ENCODE results near the gene BRD2. TPM values are rescaled to one million over a fixed set of nuclear protein-coding genes. Genes with fewer than 3 reads are reported as not detected.

Gene BRD2
- total and polyA plus RNA-seq, 9 of the 15 experiments (the other 6 are each of a cell fraction or from before 2014, with no cell fraction given) = 19.0 to 252 (median 181) TPM

DNA sequence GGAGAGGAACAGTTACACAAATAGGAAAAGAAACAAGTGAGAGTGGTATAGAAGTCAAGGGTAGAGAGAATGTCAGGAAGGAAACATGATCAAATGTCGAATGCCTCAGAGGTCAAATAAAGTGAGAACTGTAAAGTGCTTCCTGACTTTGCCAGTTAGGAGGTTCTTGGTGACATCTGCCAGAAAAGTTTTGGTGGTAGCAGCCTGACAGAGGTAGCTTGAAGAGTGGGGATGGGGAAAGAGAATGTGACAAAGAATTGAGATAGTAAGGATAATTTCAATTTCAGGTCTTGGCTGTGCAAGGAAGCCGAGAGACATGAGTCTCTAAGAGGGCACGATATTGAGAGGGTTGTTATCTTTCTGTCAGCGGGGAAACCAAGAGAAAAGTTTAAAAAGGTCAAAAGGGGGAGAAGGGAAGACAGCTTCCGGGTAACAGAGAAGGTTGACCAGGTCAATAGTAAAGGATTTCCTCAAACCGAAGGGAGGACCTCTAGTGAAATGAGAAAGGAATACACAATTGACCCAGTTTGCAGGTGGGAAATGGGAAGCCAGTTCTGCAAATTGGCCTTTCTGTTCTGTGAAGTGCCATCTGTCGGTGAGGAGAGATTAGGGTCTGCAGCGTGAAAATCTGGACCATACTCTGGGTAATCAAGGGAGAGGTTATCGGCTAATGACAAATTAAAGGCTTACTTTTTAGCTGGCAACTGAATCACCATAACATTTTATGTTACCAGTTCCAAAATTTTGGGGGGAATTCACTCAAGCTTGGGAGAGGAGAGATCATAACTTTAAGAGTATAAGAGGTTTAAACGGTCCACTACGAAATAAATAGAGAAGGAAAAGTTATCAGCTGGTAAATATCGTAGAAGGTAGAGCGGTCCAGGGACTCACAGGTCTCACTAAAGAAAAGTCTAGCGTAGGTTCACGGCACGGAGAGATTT, 973 bp upstream of the BRD2 start (continued):
- TF ChIP-seq TAF9B (IDR thresholded peaks at IDR 0.05; ENCODE audit: partially characterized antibody) (no peak), KHSRP (IDR thresholded peaks at IDR 0.05) (no peak; the same call in 1 of the 2 replicates), HDGF (IDR thresholded peaks at IDR 0.05) (peak; percentile 77; the same call in 1 of the 2 replicates), CBX3 (IDR thresholded peaks at IDR 0.05; ENCODE audit: borderline replicate concordance in 1 of 2, low read length in 2 of 2) (no peak), SIX5 (IDR thresholded peaks at IDR 0.05; ENCODE audit: borderline replicate concordance in 1 of 2, insufficient read depth in 1 of 2, low read depth in 1 of 2, low read length in 2 of 2) (no peak), SUPT5H (IDR thresholded peaks at IDR 0.05) (0 out of 2 replicates have a peak, but pooled peaks have one; percentile 32), TARDBP (IDR thresholded peaks at IDR 0.05) (0 out of 2 replicates have a peak, but pooled peaks have one; percentile 16), ZNF830 (CRISPR knock-in tag; IDR thresholded peaks at IDR 0.05) (0 out of 2 replicates have a peak, but pooled peaks have one; percentile 15), ZNF764 (CRISPR knock-in tag; IDR thresholded peaks at IDR 0.05; ENCODE audit: low read depth) (no peak), RBM25 (IDR thresholded peaks at IDR 0.05; ENCODE audit: low read depth, low read length, severe bottlenecking) (no peak), TOE1 (IDR thresholded peaks at IDR 0.05; ENCODE audit: borderline replicate concordance) (peak; percentile 4; the same call in 1 of the 2 replicates), TOE1 (CRISPR knock-in tag; IDR thresholded peaks at IDR 0.05; ENCODE audit: borderline replicate concordance, low read depth) (no peak), ZNF263 (CRISPR knock-in tag; IDR thresholded peaks at IDR 0.05; ENCODE audit: borderline replicate concordance) (no peak), PML (IDR thresholded peaks at IDR 0.05; ENCODE audit: low read length) (0 out of 2 replicates have a peak, but pooled peaks have one; percentile 2), ZNF668 (CRISPR knock-in tag; IDR thresholded peaks at IDR 0.05) (0 out of 2 replicates have a peak, but pooled peaks have one; percentile 55)
- TF ChIP-seq, protein P1, sequence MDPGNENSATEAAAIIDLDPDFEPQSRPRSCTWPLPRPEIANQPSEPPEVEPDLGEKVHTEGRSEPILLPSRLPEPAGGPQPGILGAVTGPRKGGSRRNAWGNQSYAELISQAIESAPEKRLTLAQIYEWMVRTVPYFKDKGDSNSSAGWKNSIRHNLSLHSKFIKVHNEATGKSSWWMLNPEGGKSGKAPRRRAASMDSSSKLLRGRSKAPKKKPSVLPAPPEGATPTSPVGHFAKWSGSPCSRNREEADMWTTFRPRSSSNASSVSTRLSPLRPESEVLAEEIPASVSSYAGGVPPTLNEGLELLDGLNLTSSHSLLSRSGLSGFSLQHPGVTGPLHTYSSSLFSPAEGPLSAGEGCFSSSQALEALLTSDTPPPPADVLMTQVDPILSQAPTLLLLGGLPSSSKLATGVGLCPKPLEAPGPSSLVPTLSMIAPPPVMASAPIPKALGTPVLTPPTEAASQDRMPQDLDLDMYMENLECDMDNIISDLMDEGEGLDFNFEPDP (CRISPR knock-in tag; IDR thresholded peaks at IDR 0.05) = no peak
- TF ChIP-seq, protein P2, sequence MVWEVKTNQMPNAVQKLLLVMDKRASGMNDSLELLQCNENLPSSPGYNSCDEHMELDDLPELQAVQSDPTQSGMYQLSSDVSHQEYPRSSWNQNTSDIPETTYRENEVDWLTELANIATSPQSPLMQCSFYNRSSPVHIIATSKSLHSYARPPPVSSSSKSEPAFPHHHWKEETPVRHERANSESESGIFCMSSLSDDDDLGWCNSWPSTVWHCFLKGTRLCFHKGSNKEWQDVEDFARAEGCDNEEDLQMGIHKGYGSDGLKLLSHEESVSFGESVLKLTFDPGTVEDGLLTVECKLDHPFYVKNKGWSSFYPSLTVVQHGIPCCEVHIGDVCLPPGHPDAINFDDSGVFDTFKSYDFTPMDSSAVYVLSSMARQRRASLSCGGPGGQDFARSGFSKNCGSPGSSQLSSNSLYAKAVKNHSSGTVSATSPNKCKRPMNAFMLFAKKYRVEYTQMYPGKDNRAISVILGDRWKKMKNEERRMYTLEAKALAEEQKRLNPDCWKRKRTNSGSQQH (CRISPR knock-in tag; IDR thresholded peaks at IDR 0.05) = 0 out of 2 replicates have a peak, but pooled peaks have one; percentile 5
- TF ChIP-seq, protein P3, sequence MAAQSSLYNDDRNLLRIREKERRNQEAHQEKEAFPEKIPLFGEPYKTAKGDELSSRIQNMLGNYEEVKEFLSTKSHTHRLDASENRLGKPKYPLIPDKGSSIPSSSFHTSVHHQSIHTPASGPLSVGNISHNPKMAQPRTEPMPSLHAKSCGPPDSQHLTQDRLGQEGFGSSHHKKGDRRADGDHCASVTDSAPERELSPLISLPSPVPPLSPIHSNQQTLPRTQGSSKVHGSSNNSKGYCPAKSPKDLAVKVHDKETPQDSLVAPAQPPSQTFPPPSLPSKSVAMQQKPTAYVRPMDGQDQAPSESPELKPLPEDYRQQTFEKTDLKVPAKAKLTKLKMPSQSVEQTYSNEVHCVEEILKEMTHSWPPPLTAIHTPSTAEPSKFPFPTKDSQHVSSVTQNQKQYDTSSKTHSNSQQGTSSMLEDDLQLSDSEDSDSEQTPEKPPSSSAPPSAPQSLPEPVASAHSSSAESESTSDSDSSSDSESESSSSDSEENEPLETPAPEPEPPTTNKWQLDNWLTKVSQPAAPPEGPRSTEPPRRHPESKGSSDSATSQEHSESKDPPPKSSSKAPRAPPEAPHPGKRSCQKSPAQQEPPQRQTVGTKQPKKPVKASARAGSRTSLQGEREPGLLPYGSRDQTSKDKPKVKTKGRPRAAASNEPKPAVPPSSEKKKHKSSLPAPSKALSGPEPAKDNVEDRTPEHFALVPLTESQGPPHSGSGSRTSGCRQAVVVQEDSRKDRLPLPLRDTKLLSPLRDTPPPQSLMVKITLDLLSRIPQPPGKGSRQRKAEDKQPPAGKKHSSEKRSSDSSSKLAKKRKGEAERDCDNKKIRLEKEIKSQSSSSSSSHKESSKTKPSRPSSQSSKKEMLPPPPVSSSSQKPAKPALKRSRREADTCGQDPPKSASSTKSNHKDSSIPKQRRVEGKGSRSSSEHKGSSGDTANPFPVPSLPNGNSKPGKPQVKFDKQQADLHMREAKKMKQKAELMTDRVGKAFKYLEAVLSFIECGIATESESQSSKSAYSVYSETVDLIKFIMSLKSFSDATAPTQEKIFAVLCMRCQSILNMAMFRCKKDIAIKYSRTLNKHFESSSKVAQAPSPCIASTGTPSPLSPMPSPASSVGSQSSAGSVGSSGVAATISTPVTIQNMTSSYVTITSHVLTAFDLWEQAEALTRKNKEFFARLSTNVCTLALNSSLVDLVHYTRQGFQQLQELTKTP (IDR thresholded peaks at IDR 0.05; ENCODE audit: low read depth in 1 of 2, partially characterized antibody in 2 of 2) = peak in 1 of 2 experiments; percentile 11
- TF ChIP-seq, protein P4, sequence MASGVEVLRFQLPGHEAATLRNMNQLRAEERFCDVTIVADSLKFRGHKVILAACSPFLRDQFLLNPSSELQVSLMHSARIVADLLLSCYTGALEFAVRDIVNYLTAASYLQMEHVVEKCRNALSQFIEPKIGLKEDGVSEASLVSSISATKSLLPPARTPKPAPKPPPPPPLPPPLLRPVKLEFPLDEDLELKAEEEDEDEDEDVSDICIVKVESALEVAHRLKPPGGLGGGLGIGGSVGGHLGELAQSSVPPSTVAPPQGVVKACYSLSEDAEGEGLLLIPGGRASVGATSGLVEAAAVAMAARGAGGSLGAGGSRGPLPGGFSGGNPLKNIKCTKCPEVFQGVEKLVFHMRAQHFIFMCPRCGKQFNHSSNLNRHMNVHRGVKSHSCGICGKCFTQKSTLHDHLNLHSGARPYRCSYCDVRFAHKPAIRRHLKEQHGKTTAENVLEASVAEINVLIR (CRISPR knock-in tag; IDR thresholded peaks at IDR 0.05) = no peak

Data from K562 (cell line).